Measurements from ENCODE around the gene HEBP1. TPM values are rescaled to one million over a fixed set of nuclear protein-coding genes. Genes with fewer than 3 reads are reported as not detected.

HEBP1 gene
- total RNA-seq, 2 experiments from 2014 or later: 11.9 to 12.5 TPM

GRCh38 chr12:12982331-12982730 lies 17.7 kb downstream of the HEBP1 start:
- no peaks in the 10 kb centered on the region for H3K27me3 ChIP-seq (ENCODE audit: control insufficient read depth in 1 of 2, insufficient read depth in 2 of 2, low read length in 2 of 2)
- DNase-seq (no peak), ATAC-seq (ENCODE audit: poor library complexity) (no peak)
- peaks cover 23% of the 10 kb centered on the region for H3K36me3 ChIP-seq (ENCODE audit: insufficient read depth, low read length)
- no peaks in the 10 kb centered on the region for H3K9me3 ChIP-seq (ENCODE audit: control insufficient read depth in 1 of 2, insufficient read depth in 1 of 2, low read length in 2 of 2)
- H3K4me1 Mint-ChIP-seq (ENCODE audit: low read depth): no peaks in the 10 kb centered on the region
- no peak overlapping the region for H3K27ac ChIP-seq (ENCODE audit: low read depth in 1 of 2, low read length in 2 of 2)
- intact Hi-C loops (cut with DNase I, micrococcal nuclease): loop anchor here (2.0 kb wide), 3 partner anchors 66 to 194 kb away; no protein-coding TSS in a partner anchor
- POLR2A ChIA-PET: no interaction called here
- no peak overlapping the region for H3K4me3 ChIP-seq (ENCODE audit: low read length)
- CTCF ChIA-PET: no interaction called here
- no peaks in the 10 kb centered on the region for H3K4me1 ChIP-seq (ENCODE audit: insufficient read depth, low read length)
- H3K27me3 Mint-ChIP-seq: no peaks in the 10 kb centered on the region
- no peak for TF ChIP-seq CTCF (IDR thresholded peaks at IDR 0.05)
- H3K27ac Mint-ChIP-seq: no peak overlapping the region
- peaks cover 27% of the 10 kb centered on the region for H3K36me3 Mint-ChIP-seq (ENCODE audit: low read depth)
- H3K4me3 Mint-ChIP-seq: no peak overlapping the region
- no peaks in the 10 kb centered on the region for H3K9me3 Mint-ChIP-seq

GRCh38 chr12:12979731-12980259 lies 20.3 kb downstream of the HEBP1 start:
- Mint-ChIP-seq H3K4me1 (ENCODE audit: low read depth) (no peaks in the 10 kb centered on the region), H3K9me3 (no peaks in the 10 kb centered on the region), H3K4me3 (no peak overlapping the region), H3K36me3 (ENCODE audit: low read depth) (peaks cover 32% of the 10 kb centered on the region), H3K27ac (no peak overlapping the region), H3K27me3 (no peaks in the 10 kb centered on the region)
- no peak for DNase-seq
- H3K4me3 ChIP-seq (ENCODE audit: low read length): no peak overlapping the region
- ChIA-PET CTCF (no interaction called here), POLR2A (no interaction called here)
- no peaks in the 10 kb centered on the region for H3K4me1 ChIP-seq (ENCODE audit: insufficient read depth, low read length)
- TF ChIP-seq CTCF (IDR thresholded peaks at IDR 0.05): no peak
- peaks cover 14% of the 10 kb centered on the region for H3K36me3 ChIP-seq (ENCODE audit: insufficient read depth, low read length)
- ATAC-seq (ENCODE audit: poor library complexity): no peak
- H3K9me3 ChIP-seq (ENCODE audit: control insufficient read depth in 1 of 2, insufficient read depth in 1 of 2, low read length in 2 of 2): no peaks in the 10 kb centered on the region
- no peaks in the 10 kb centered on the region for H3K27me3 ChIP-seq (ENCODE audit: control insufficient read depth in 1 of 2, insufficient read depth in 2 of 2, low read length in 2 of 2)
- H3K27ac ChIP-seq (ENCODE audit: low read depth in 1 of 2, low read length in 2 of 2): no peak overlapping the region
- intact Hi-C loops (cut with DNase I, micrococcal nuclease): no loop called here

GRCh38 chr12:12979126-12979525 lies 20.9 kb downstream of the HEBP1 start:
- Mint-ChIP-seq H3K4me1 (ENCODE audit: low read depth) (no peaks in the 10 kb centered on the region), H3K9me3 (peaks cover 3% of the 10 kb centered on the region), H3K4me3 (no peak overlapping the region), H3K27ac (no peak overlapping the region), H3K27me3 (no peaks in the 10 kb centered on the region), H3K36me3 (ENCODE audit: low read depth) (peaks cover 39% of the 10 kb centered on the region)
- DNase-seq: no peak
- Histone ChIP-seq H3K4me3 (ENCODE audit: low read length) (no peak overlapping the region), H3K36me3 (ENCODE audit: insufficient read depth, low read length) (peaks cover 21% of the 10 kb centered on the region), H3K9me3 (ENCODE audit: control insufficient read depth in 1 of 2, insufficient read depth in 1 of 2, low read length in 2 of 2) (peaks cover 0 to 3% of the 10 kb centered on the region in 2 experiments), H3K27me3 (ENCODE audit: control insufficient read depth in 1 of 2, insufficient read depth in 2 of 2, low read length in 2 of 2) (no peaks in the 10 kb centered on the region), H3K27ac (ENCODE audit: low read depth in 1 of 2, low read length in 2 of 2) (no peak overlapping the region), H3K4me1 (ENCODE audit: insufficient read depth, low read length) (no peaks in the 10 kb centered on the region)
- CTCF ChIA-PET: no interaction called here
- no peak for TF ChIP-seq CTCF (IDR thresholded peaks at IDR 0.05)
- intact Hi-C loops (cut with DNase I, micrococcal nuclease): no loop called here
- ATAC-seq (ENCODE audit: poor library complexity): no peak
- POLR2A ChIA-PET: no interaction called here

Data from CD4-positive, alpha-beta T cell (primary cell).